Left lung (tissue), 10 donors: ENCODE data around the gene VRK1. TPM values are rescaled to one million over a fixed set of nuclear protein-coding genes. Genes with fewer than 3 reads are reported as not detected.

Experiments
- ATAC-seq: fragments of 200-7000 bp; cut with Tn5 transposase; one replicate; pipeline ENCODE4 v1.9.1; 2020; ENCODE audit warnings: moderate library complexity
- DNase-seq, 4 donors: peaks; one replicate each; pipeline ENCODE4 v3.0.0-alpha.2; 2013 to 2020
- H3K27ac ChIP-seq, 2 donors: fragments of 200-600 bp; sonication (generic) in 1 of 2; one replicate each; pipeline versions ENCODE4 v1.5.0 to v1.8.0; 2020 to 2021
- H3K27me3 ChIP-seq, 2 donors: fragments of 200-600 bp; sonication (generic) in 1 of 2; one replicate each; pipeline versions ENCODE4 v1.5.0 to v1.8.0; 2020 to 2021
- H3K36me3 ChIP-seq, 2 donors: fragments of 200-600 bp; sonication (generic) in 1 of 2; one replicate each; pipeline versions ENCODE4 v1.5.0 to v1.8.0; 2020 to 2021
- H3K4me1 ChIP-seq, 2 donors: fragments of 200-600 bp; one replicate each; pipeline ENCODE4 v1.8.0; 2021
- H3K4me3 ChIP-seq, 2 donors: fragments of 200-600 bp; sonication (generic) in 1 of 2; one replicate each; pipeline versions ENCODE4 v1.5.0 to v1.8.0; 2020 to 2021; ENCODE audit warnings: mild to moderate bottlenecking in 1 of 2
- H3K9me3 ChIP-seq, 2 donors: fragments of 200-600 bp; sonication (generic) in 1 of 2; one replicate each; pipeline versions ENCODE4 v1.5.0 to v1.8.0; 2020 to 2021
- CTCF ChIP-seq, 2 donors: fragments of 200-600 bp; sonication (generic) in 1 of 2; IDR thresholded peaks; one replicate each; pipeline versions ENCODE4 v1.5.0 to v1.8.0; 2021; ENCODE audit warnings: antibody characterized with exemption in 2 of 2
- intact Hi-C, 2 donors: fragments of 100-400 bp; cut with DNase I; formaldehyde crosslinking; loops; one replicate each; pipeline versions ENCODE4 v1.11.2 to v1.14.2; 2022
- polyA plus RNA-seq, 6 donors: library from polyadenylated mRNA; unstranded; fragments of 120-200 nt; gene quantifications; one replicate each; pipeline ENCODE4 v1.2.1, GENCODE V29; 2013; ENCODE audit not compliant: insufficient read length in 6 of 6
- total RNA-seq, 2 donors: library from RNA; stranded (reverse); fragmentation: NEBNext Ultra II Directional; extraction: Animal tissue kit (Norgen Biotek cat#: 25700); gene quantifications; one replicate each; pipeline ENCODE4 v1.2.1, GENCODE V29; 2021
- donor health status: DM: no; HTN: yes; CAD: no.
- donor health status: DM: no; HTN: no; CAD: no.

The VRK1 gene
- total and polyA plus RNA-seq, 8 donors: 9.7 to 26.1 (median 19.7) TPM

GRCh38 chr14:96839251-96839650, 42.1 kb downstream of the VRK1 start:
- Histone ChIP-seq H3K9me3 (no peaks in the 10 kb centered on the region), H3K27me3 (no peaks in the 10 kb centered on the region), H3K27ac (no peak overlapping the region), H3K4me1 (no peaks in the 10 kb centered on the region), H3K36me3 (peaks cover 0 to 33% of the 10 kb centered on the region in 2 donors), H3K4me3 (no peak overlapping the region)
- no peak for TF ChIP-seq CTCF (IDR thresholded peaks at IDR 0.05)
- intact Hi-C loops: no loop called here
- DNase-seq (no peak), ATAC-seq (no peak)

GRCh38 chr14:96843137-96843536, 46.0 kb downstream of the VRK1 start:
- no peak for TF ChIP-seq CTCF (IDR thresholded peaks at IDR 0.05)
- no peak overlapping the region for H3K27ac ChIP-seq
- H3K9me3 ChIP-seq: no peaks in the 10 kb centered on the region
- no peaks in the 10 kb centered on the region for H3K27me3 ChIP-seq
- ATAC-seq: no peak
- intact Hi-C loops: no loop called here
- H3K4me1 ChIP-seq: no peaks in the 10 kb centered on the region
- DNase-seq: no peak
- no peak overlapping the region for H3K4me3 ChIP-seq
- peaks cover 0 to 19% of the 10 kb centered on the region in 2 donors for H3K36me3 ChIP-seq

- Histone ChIP-seq H3K27me3 (no peaks in the 10 kb centered on the region), H3K27ac (no peak overlapping the region), H3K4me3 (no peak overlapping the region), H3K9me3 (no peaks in the 10 kb centered on the region), H3K36me3 (peaks cover 0 to 15% of the 10 kb centered on the region in 2 donors), H3K4me1 (no peaks in the 10 kb centered on the region)
- ATAC-seq (no peak), DNase-seq (no peak)
- no peak for TF ChIP-seq CTCF (IDR thresholded peaks at IDR 0.05)
- intact Hi-C loops: no loop called here
These were observed 47.8 kb downstream of the VRK1 start for GRCh38 chr14:96844857-96845570.

GRCh38 chr14:96847451-96847850, 50.3 kb downstream of the VRK1 start:
- peaks cover 0 to 15% of the 10 kb centered on the region in 2 donors for H3K36me3 ChIP-seq
- H3K9me3 ChIP-seq: no peaks in the 10 kb centered on the region
- ATAC-seq (no peak), DNase-seq (no peak)
- TF ChIP-seq CTCF (IDR thresholded peaks at IDR 0.05): no peak
- intact Hi-C loops: no loop called here
- no peaks in the 10 kb centered on the region for H3K27me3 ChIP-seq
- no peak overlapping the region for H3K4me3 ChIP-seq
- peaks cover 0 to 1% of the 10 kb centered on the region in 2 donors for H3K4me1 ChIP-seq
- no peak overlapping the region for H3K27ac ChIP-seq

GRCh38 chr14:96848011-96848410, 50.8 kb downstream of the VRK1 start:
- DNase-seq (no peak), ATAC-seq (no peak)
- TF ChIP-seq CTCF (IDR thresholded peaks at IDR 0.05): no peak
- Histone ChIP-seq H3K27ac (no peak overlapping the region), H3K27me3 (no peaks in the 10 kb centered on the region), H3K36me3 (peaks cover 0 to 15% of the 10 kb centered on the region in 2 donors), H3K4me3 (no peak overlapping the region), H3K9me3 (no peaks in the 10 kb centered on the region), H3K4me1 (peaks cover 0 to 3% of the 10 kb centered on the region in 2 donors)
- intact Hi-C loops: no loop called here
